Measurements from ENCODE around the gene SYT15.

The SYT15 gene

DNA sequence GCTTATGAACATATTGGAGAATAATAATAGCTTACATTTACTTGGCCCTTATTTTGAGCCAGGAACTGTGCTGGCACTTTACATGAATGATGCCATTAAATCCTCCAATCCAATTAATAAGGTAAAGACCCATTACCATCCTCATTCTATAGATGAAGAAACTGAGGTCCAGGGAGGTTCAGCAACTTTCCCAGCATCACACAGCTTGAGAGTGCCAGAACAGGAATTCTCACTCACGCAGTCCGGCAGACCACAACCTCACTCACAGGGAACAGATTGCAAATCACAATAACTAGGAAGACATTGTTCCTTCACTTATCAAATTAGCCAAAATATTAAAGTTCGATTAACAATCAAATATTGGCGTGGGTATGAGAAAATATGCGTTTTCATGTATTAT lies 40.8 kb upstream of the SYT15 start:
- TF ChIP-seq, protein P1, sequence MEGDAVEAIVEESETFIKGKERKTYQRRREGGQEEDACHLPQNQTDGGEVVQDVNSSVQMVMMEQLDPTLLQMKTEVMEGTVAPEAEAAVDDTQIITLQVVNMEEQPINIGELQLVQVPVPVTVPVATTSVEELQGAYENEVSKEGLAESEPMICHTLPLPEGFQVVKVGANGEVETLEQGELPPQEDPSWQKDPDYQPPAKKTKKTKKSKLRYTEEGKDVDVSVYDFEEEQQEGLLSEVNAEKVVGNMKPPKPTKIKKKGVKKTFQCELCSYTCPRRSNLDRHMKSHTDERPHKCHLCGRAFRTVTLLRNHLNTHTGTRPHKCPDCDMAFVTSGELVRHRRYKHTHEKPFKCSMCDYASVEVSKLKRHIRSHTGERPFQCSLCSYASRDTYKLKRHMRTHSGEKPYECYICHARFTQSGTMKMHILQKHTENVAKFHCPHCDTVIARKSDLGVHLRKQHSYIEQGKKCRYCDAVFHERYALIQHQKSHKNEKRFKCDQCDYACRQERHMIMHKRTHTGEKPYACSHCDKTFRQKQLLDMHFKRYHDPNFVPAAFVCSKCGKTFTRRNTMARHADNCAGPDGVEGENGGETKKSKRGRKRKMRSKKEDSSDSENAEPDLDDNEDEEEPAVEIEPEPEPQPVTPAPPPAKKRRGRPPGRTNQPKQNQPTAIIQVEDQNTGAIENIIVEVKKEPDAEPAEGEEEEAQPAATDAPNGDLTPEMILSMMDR (IDR thresholded peaks at IDR 0.05; ENCODE audit: control insufficient read depth, insufficient read depth, low read depth, low read length, missing control alignments) = no peak
- no peak for DNase-seq (ENCODE audit: low read depth)
- H3K4me3 ChIP-seq (ENCODE audit: control insufficient read depth, low read depth, low read length) = no peak overlapping the region

DNA sequence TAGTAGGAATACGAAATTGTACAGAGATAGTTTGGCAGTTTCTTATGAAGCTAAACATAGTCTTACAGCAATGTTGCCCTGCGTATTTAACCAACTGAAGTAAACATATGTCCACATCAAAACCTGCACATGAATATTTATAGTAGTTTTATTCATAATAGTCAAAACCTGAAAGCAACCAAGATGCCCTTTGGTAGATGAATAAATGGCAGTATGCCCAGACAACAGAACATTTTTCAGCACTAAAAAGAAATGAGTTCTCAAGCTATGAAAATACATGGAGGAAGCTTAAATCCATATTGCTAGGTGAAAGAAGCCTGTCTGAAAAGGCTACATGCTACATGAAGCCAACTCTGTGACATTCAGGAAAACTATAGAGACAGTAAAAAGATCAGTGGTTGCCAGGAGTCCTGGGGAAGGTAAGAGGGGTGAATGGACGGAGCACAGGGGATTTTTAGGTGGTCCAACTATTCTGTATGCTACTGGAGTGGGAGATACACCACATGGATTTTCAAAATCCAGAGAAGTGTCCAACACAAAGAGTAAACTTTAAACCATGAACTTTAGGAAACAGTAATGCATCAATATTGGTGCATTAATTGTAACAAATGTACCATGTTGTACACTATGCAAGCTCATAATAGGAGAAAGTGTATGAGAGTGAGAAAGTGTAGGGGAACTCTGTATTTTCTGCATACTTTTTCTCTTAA lies 40.1 kb upstream of the SYT15 start:
- H3K4me3 ChIP-seq (ENCODE audit: control insufficient read depth, low read depth, low read length) = no peak overlapping the region
- TF ChIP-seq, protein P1 (IDR thresholded peaks at IDR 0.05; ENCODE audit: control insufficient read depth, insufficient read depth, low read depth, low read length, missing control alignments) = no peak
- no peak for DNase-seq (ENCODE audit: low read depth)

DNA sequence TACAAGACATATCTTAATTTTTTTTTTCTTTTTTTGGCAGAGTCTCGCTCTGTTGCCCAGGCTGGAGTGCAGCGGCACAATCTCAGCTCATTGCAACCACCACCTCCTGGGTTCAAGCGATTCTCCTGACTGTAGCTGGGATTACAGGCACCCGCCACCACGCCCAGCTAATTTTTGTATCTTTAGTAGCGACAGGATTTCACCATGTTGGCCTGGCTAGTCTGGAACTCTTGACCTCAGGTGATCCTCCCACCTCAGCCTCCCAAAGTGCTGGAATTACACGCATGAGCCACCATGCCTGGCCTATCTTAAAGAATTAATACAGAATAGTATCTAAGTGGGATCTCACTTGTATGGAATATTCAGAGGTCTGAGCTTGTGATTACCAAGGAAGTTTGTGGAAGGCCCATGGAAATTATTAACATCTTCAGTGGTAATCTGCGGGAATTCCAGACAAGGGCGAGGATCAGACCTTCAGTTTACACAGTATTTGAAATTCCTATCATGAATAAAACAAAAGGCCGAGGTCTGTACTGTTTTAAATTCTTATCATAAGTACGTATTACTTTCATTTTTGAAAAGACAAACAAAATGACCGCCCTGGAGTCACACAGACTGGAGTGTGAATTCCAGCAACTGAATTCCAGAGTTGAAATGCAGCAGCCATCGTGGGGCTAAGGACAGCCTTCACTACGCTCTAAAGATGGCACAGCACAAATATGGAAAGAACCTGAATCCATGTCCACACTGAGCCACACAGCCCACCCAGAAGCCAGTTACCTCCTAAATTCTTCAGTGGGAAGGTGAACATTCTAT lies 39.1 kb upstream of the SYT15 start:
- no peak overlapping the region for H3K4me3 ChIP-seq (ENCODE audit: control insufficient read depth, low read depth, low read length)
- TF ChIP-seq, protein P1 (IDR thresholded peaks at IDR 0.05; ENCODE audit: control insufficient read depth, insufficient read depth, low read depth, low read length, missing control alignments) = no peak
- DNase-seq (ENCODE audit: low read depth) = no peak

DNA sequence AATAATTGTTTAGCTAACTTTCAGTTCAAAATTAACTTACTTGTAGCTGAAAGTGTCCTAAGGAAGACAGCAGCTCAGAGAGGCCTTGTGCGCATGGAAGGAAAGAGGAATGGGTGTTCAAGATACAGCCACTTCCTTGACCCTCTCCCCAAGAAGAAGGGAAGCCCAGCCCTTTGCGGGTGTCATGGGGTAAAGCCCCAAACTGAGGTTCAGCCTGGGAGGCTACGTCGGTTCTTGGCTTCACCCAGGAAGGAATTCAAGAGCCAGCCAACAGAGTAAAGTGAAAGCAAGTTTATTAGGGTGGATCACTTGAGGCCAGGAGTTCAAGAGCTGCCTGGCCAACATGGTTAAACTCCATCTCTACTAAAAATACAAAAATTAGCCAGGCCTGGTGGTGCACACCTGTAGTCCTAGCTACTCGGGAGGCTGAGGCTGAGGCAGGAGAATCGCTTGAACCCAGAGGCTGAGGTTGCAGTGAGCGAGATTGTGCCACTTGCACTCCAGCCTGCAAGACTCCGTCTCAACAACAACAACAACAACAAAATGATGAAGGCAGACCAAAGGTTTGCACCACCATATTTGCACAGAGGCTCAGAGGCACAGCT lies 38.4 kb upstream of the SYT15 start:
- no peak overlapping the region for H3K4me3 ChIP-seq (ENCODE audit: control insufficient read depth, low read depth, low read length)
- TF ChIP-seq, protein P1 (IDR thresholded peaks at IDR 0.05; ENCODE audit: control insufficient read depth, insufficient read depth, low read depth, low read length, missing control alignments) = no peak
- DNase-seq (ENCODE audit: low read depth) = no peak

DNA sequence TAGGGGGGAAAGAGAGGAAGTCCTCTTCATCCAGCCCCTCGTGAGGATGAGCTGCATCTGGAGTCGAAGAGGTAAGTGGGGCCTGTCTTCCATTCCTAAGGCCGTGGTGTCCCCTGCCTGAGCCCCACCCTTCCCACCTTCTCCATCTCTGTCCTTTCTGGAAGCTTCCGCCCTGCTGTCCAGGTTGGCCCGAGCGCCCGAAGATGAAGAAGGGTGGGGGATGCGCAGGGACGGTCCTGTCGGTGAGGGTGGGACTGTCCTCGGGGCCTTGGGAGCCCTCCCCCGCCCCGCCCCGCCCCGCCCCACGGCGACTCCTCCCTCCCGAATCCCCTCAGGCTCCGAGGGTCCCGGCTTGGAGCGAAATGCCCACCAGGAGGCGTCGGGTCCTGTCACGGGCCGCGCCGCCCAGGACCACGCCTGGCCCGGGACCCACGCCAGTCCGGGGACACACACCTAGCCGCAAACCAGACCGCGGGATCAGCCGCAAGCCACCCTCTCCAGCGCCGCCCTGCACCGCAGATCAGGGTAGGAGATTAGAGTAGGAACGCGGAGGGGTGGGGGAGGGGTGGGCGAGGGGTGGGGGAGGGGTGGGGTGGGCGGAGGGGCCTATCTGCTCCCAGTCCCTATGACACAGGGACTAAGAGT lies 37.8 kb upstream of the SYT15 start:
- TF ChIP-seq, protein P1 (IDR thresholded peaks at IDR 0.05; ENCODE audit: control insufficient read depth, insufficient read depth, low read depth, low read length, missing control alignments) = peak; percentile 5
- peak overlapping the region; percentile 13; the same call in 1 of the 2 replicates for H3K4me3 ChIP-seq (ENCODE audit: control insufficient read depth, low read depth, low read length)
- DNase-seq (ENCODE audit: low read depth) = no peak

Data from AG09309 (cell line).